Fibroblast of lung (primary cell): Measurements from ENCODE around the gene SIRT4.

ENCODE experiments used
- EZH2 ChIP-seq: IDR thresholded peaks from 2 replicates; pipeline ENCODE4 v1.5.1; 2012; ENCODE audit warnings: low read length, control low read depth, mild to moderate bottlenecking; ENCODE audit errors: missing control alignments
- TF ChIP-seq, protein P1 (sequence below), 2 donors: IDR thresholded peaks in 1 of 2; conservative IDR thresholded peaks in 1 of 2; 1 replicate in 1 of 2; 2 replicates in 1 of 2; pipeline ENCODE4 v1.5.1; 2011 to 2012; ENCODE audit warnings: low read length in 2 of 2, control low read depth in 1 of 2, inconsistent platforms in 1 of 2, low read depth in 1 of 2, mild to moderate bottlenecking in 1 of 2

- TF ChIP-seq, protein P1, sequence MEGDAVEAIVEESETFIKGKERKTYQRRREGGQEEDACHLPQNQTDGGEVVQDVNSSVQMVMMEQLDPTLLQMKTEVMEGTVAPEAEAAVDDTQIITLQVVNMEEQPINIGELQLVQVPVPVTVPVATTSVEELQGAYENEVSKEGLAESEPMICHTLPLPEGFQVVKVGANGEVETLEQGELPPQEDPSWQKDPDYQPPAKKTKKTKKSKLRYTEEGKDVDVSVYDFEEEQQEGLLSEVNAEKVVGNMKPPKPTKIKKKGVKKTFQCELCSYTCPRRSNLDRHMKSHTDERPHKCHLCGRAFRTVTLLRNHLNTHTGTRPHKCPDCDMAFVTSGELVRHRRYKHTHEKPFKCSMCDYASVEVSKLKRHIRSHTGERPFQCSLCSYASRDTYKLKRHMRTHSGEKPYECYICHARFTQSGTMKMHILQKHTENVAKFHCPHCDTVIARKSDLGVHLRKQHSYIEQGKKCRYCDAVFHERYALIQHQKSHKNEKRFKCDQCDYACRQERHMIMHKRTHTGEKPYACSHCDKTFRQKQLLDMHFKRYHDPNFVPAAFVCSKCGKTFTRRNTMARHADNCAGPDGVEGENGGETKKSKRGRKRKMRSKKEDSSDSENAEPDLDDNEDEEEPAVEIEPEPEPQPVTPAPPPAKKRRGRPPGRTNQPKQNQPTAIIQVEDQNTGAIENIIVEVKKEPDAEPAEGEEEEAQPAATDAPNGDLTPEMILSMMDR (conservative IDR thresholded peaks at IDR 0.05 in 1 of 2, IDR thresholded peaks at IDR 0.05 in 1 of 2; ENCODE audit: low read depth in 1 of 2, low read length in 2 of 2), result no peak
- no peak for TF ChIP-seq EZH2
These were observed 12.1 kb downstream of the SIRT4 start for GRCh38 chr12:120314220-120314619.
